K562 treated with DMSO at 1 percent for 4 hours (cell line): ENCODE results near the gene FLOT1. TPM values are rescaled to one million over a fixed set of nuclear protein-coding genes. Genes with fewer than 3 reads are reported as not detected.

Experiments
- total RNA-seq: library from RNA; unstranded; fragments of 300-600 nt; gene quantifications from 2 replicates; pipeline ENCODE4 v1.2.3, GENCODE V29; 2022; ENCODE audit not compliant: insufficient read depth

The FLOT1 gene
- total RNA-seq = 294 and 327 TPM in 2 replicates

GRCh38 chr6:30742316-30743098, at the start of gene FLOT1:
TSS of gene FLOT1 (minus strand) at chr6:30742687. CDS start at chr6:30742189, 498 bp downstream.

GRCh38 chr6:30744054-30744805, 1.7 kb upstream of the FLOT1 start, which contains the start of gene IER3:
TSS of gene IER3 (minus strand) at chr6:30744547. CDS start at chr6:30744518, 29 bp downstream.

DNA sequence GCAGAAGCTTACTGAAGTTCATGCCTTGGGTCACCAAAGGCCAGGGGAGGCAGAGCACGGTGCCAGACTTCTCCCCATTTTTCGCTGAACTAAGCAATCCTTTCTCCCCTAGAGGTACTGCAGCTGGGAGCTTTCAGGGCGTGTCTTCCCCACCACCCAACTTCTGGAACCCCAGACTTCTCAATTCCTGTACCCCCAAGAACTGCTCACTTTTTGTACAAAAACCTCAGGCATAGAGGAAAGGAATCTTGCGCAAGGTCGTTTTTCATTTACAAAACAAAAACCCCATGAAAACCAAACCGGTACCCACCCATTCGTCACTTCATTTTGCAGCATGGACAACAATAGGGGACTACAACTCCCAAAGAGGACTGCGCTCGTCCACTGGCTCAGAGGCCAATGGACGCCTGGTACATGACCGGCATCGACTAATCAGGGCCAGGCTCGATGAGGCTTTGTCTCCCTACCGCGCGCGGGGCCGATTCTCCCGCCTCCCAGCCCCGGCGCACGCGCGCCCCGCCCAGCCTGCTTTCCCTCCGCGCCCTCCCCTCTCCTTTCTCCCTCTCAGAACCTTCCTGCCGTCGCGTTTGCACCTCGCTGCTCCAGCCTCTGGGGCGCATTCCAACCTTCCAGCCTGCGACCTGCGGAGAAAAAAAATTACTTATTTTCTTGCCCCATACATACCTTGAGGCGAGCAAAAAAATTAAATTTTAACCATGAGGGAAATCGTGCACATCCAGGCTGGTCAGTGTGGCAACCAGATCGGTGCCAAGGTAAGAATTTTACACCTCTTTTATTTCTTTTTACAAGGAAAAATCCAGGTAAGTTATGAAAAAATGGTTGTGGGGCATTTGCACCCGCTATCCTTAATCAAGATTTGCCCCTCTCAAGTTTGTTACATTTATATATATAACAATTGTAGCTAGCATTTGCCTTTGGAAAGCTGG, 22.4 kb downstream of the FLOT1 start, which contains the start of gene TUBB:
TSS of gene TUBB (plus strand) at position 562 of the 947 bp plus-strand sequence. CDS start at position 717, 155 bp downstream.

DNA sequence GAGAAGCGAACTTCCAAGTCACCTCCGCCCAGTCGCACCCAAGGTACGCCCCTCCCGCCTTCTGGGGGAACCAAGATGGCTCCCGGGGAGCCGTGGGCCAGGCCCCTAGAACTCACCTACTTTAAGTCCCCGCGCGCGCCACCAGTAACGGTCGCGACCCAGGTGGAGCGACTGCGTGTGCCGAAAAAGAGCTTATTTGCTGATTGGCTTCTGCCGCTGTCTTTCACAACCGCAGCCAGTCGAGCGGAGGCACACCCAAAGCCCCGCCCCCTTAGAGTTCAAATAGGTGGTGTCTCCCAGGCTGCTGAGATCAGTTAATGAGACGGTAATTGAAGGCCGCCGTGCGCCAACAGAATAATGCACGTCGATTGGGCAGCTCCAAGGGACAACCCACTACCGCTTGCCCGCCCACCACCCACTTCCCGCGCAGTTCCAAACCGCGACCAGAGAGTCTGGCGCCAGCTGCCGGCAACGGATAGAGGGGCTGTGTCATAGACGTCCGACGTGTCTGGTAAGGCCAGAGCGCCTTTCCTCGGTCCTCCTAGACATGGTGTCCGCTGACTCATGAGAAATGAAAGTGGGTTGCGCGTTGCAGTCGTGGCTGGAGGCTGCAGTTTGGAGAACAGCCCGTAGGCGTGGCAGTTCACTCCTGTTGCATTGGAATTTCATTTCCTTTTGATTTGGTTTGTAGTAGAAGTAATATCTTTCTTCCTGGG, 25.2 kb downstream of the FLOT1 start, which contains the start of gene MDC1:
TSS of gene MDC1 (minus strand) at position 153 of the 716 bp plus-strand sequence. CDS start 2,106 bp downstream, outside the sequence.

DNA sequence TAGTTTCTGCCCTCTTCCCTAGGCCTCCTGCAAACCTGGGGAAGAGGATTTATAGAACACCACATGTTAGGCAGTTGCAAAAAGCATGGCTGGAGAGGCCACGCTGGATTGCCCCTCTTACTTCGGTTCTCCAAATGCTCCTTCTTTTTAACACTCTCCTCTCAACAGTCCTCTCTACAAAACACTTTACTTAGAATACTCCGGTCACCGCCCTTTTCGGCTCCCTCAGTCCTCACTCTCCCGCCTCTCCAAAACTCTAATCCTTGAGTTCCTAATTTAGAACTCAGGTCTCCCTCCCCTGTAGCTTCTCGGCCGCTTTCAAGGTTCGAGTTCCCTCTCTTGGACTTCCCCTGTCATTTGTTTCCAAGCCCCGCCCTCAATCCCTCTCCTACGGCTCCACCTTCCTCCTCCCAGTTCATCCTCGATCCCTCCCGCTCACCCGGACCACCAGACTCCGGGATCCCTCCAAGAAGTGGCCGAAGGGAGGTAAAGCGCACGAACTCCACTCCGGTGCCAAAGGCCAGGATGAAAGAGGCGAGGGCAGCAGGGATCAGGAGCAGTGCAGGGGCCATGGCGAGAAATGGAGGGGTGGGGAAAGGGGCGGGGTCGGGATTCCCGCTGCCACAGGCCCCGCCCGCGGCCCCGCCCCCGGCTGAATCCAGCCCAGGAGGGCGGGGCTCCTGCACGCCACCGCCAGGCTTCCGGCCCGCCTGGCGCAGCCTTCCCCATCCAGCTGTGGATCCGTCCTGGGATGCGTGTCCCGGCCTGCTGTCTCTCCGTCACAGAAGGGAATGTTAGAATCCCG, 51.9 kb downstream of the FLOT1 start, which contains the start of gene NRM:
TSS of gene NRM (minus strand) at position 582 of the 805 bp plus-strand sequence. CDS start at position 572, 10 bp downstream.

GRCh38 chr6:30686009-30686907, 56.2 kb downstream of the FLOT1 start, which contains the start of gene PPP1R18:
TSS of gene PPP1R18 (minus strand) at chr6:30686645. CDS start at chr6:30686018, 627 bp downstream.

Other genes starting within 250 kb of the FLOT1 start
- gene GNL1, start 186.2 kb downstream of the FLOT1 start, total RNA-seq = 41.6 and 44.0 TPM in 2 replicates
- 7.8 and 8.7 TPM in 2 replicates for gene PRR3, start 185.4 kb downstream of the FLOT1 start, total RNA-seq
- 87.2 and 92.7 TPM in 2 replicates for gene ABCF1, start 171.2 kb downstream of the FLOT1 start, total RNA-seq
- 20.4 and 26.4 TPM in 2 replicates for gene PPP1R10, start 125.4 kb downstream of the FLOT1 start, total RNA-seq
- gene MRPS18B, start 124.8 kb downstream of the FLOT1 start, total RNA-seq = 86.9 and 98.3 TPM in 2 replicates
- gene ATAT1, start 115.8 kb downstream of the FLOT1 start, total RNA-seq = 3.0 and 4.6 TPM in 2 replicates
- 25.0 and 26.8 TPM in 2 replicates for gene C6orf136, start 95.6 kb downstream of the FLOT1 start, total RNA-seq
- gene DHX16, start 69.7 kb downstream of the FLOT1 start, total RNA-seq = 46.5 and 54.7 TPM in 2 replicates
- gene PPP1R18, start 56.0 kb downstream of the FLOT1 start, total RNA-seq = 80.7 and 94.0 TPM in 2 replicates
- 23.6 and 32.0 TPM in 2 replicates for gene NRM, start 51.7 kb downstream of the FLOT1 start, total RNA-seq
- 57.9 and 63.3 TPM in 2 replicates for gene MDC1, start 25.4 kb downstream of the FLOT1 start, total RNA-seq
- gene TUBB, start 22.3 kb downstream of the FLOT1 start, total RNA-seq = 1,432 and 1,624 TPM in 2 replicates
- gene IER3, start 1.9 kb upstream of the FLOT1 start, total RNA-seq = 45.5 and 66.2 TPM in 2 replicates
- gene DDR1, start 141.8 kb upstream of the FLOT1 start, total RNA-seq = 41.3 and 61.1 TPM in 2 replicates
- 32.4 and 40.6 TPM in 2 replicates for gene GTF2H4, start 165.5 kb upstream of the FLOT1 start, total RNA-seq
- gene VARS2, start 171.6 kb upstream of the FLOT1 start, total RNA-seq = 43.6 and 50.5 TPM in 2 replicates
- not detected in 2 replicates for gene SFTA2, start 189.5 kb upstream of the FLOT1 start, total RNA-seq
- not detected in 2 replicates for gene MUCL3, start 198.3 kb upstream of the FLOT1 start, total RNA-seq
- gene MUC21, start 241.0 kb upstream of the FLOT1 start, total RNA-seq = not detected in 2 replicates